ENCODE results near the gene ALDH16A1. TPM values are rescaled to one million over a fixed set of nuclear protein-coding genes. Genes with fewer than 3 reads are reported as not detected.
A peak's percentile ranks its signal among the peaks of the same experiment; 100 is the strongest.

ALDH16A1 gene
- total RNA-seq, 1 donor from 2014 or later = 46.0 TPM

DNA sequence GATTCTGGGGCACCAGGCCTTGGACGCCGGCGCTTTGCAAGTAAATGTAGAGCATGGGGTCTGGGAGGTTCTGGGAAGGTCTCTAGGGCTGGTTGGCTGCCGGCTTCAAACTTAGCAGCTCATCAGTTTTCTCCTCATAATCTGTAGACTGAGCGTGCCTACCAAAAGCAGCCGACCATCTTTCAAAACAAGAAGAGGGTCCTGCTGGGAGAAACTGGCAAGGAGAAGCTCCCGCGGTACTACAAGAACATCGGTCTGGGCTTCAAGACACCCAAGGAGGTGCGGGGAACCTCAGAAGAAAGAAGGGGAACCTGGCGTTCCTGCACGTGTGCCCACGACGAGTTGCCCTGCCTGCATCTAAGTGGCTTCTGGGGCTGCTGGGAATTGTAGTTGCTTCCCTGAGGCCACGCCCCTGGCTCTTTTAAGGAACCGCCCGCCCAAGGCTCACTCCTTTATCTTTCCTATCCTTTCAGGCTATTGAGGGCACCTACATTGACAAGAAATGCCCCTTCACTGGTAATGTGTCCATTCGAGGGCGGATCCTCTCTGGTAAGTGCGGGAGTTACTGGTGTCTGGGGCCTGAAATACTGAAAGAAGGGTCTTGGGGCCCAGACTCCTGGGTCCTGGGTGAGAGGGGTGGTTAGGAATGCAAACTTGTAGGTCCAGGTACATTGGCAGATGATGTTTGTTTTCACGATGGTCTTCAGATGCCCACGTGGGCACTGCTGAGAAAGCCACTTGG is 44.2 kb downstream of the ALDH16A1 start:
- peaks cover 22% of the 10 kb centered on the region for H3K36me3 Mint-ChIP-seq (ENCODE audit: insufficient read depth)
- no peaks in the 10 kb centered on the region for H3K27me3 Mint-ChIP-seq
- no peak for DNase-seq (ENCODE audit: low spot score, unreplicated experiment)
- H3K9me3 Mint-ChIP-seq (ENCODE audit: low read depth) = no peaks in the 10 kb centered on the region
- TF ChIP-seq, protein P1, sequence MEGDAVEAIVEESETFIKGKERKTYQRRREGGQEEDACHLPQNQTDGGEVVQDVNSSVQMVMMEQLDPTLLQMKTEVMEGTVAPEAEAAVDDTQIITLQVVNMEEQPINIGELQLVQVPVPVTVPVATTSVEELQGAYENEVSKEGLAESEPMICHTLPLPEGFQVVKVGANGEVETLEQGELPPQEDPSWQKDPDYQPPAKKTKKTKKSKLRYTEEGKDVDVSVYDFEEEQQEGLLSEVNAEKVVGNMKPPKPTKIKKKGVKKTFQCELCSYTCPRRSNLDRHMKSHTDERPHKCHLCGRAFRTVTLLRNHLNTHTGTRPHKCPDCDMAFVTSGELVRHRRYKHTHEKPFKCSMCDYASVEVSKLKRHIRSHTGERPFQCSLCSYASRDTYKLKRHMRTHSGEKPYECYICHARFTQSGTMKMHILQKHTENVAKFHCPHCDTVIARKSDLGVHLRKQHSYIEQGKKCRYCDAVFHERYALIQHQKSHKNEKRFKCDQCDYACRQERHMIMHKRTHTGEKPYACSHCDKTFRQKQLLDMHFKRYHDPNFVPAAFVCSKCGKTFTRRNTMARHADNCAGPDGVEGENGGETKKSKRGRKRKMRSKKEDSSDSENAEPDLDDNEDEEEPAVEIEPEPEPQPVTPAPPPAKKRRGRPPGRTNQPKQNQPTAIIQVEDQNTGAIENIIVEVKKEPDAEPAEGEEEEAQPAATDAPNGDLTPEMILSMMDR (IDR thresholded peaks at IDR 0.05; ENCODE audit: unreplicated experiment) = no peak
- H3K27ac Mint-ChIP-seq = peak overlapping the region; percentile 95
- peak overlapping the region; percentile 94 for H3K4me3 Mint-ChIP-seq (ENCODE audit: low read depth)
- peaks cover 20% of the 10 kb centered on the region for H3K4me1 Mint-ChIP-seq (ENCODE audit: low read depth)

DNA sequence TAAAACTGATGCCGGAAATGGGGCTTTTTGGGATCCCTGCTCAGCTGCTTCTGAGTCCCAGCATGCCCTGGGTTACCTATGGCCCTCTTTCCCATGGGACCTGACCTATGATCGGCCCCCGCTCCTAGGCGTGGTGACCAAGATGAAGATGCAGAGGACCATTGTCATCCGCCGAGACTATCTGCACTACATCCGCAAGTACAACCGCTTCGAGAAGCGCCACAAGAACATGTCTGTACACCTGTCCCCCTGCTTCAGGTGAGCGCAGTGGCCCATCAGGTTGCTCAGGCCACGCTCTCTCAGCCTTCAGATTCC is 44.7 kb downstream of the ALDH16A1 start:
- TF ChIP-seq, protein P1 (IDR thresholded peaks at IDR 0.05; ENCODE audit: unreplicated experiment) = no peak
- Mint-ChIP-seq H3K4me3 (ENCODE audit: low read depth) (peak overlapping the region; percentile 94), H3K36me3 (ENCODE audit: insufficient read depth) (peaks cover 17% of the 10 kb centered on the region), H3K4me1 (ENCODE audit: low read depth) (peaks cover 20% of the 10 kb centered on the region), H3K27me3 (no peaks in the 10 kb centered on the region), H3K27ac (no peak overlapping the region), H3K9me3 (ENCODE audit: low read depth) (no peaks in the 10 kb centered on the region)
- DNase-seq (ENCODE audit: low spot score, unreplicated experiment) = no peak

DNA sequence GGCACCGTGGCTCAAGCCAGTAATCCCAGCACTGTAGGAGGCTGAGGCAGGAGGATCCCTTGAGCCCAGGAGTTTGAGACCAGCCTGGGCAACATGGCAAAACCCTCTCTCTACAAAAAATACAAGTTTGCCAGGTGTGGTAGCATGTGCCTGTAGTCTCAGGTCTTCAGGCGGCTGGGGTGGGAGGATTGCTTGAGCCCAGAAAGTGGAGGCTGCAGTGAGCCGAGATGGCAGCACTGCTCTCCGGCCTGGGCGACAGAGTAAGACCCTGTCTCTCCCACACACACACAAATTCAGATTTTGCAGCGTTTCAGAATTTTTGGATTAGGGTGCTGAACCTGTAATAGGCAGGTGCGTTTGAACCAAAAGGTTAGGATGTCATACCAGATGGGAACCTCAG is 45.5 kb downstream of the ALDH16A1 start:
- TF ChIP-seq, protein P1 (IDR thresholded peaks at IDR 0.05; ENCODE audit: unreplicated experiment) = no peak
- Mint-ChIP-seq H3K9me3 (ENCODE audit: low read depth) (no peaks in the 10 kb centered on the region), H3K36me3 (ENCODE audit: insufficient read depth) (peaks cover 13% of the 10 kb centered on the region), H3K4me1 (ENCODE audit: low read depth) (peaks cover 24% of the 10 kb centered on the region), H3K27ac (peak overlapping the region; percentile 21), H3K27me3 (no peaks in the 10 kb centered on the region), H3K4me3 (ENCODE audit: low read depth) (no peak overlapping the region)
- no peak for DNase-seq (ENCODE audit: low spot score, unreplicated experiment)

DNA sequence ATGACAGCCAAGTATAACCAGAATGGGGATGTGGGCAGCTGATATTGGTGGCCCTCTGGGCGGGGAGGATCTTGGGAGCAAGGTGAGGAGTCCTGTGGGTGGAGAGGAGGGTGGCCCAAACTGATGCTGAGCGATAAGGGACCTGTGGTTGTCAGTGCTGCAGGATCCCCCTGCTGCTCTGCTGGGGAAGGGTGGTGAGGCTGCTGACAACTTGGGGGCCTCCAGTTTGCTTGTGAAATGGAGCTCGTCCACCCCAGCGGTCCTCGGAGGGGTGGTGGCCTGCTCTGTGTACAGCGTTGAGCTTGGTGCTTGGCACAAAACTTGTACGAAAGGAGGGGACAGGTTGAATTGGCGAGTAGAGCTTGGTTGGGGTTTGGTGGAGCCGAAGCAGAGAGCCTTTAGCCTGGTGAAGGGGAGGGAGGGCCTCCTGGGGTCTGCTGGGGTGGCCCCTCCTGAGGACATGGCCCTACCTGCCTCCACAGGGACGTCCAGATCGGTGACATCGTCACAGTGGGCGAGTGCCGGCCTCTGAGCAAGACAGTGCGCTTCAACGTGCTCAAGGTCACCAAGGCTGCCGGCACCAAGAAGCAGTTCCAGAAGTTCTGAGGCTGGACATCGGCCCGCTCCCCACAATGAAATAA is 46.1 kb downstream of the ALDH16A1 start:
- Mint-ChIP-seq H3K27ac (peak overlapping the region; percentile 34), H3K36me3 (ENCODE audit: insufficient read depth) (peaks cover 13% of the 10 kb centered on the region), H3K27me3 (no peaks in the 10 kb centered on the region), H3K9me3 (ENCODE audit: low read depth) (no peaks in the 10 kb centered on the region), H3K4me3 (ENCODE audit: low read depth) (peak overlapping the region; percentile 7), H3K4me1 (ENCODE audit: low read depth) (peaks cover 24% of the 10 kb centered on the region)
- TF ChIP-seq, protein P1 (IDR thresholded peaks at IDR 0.05; ENCODE audit: unreplicated experiment) = no peak
- DNase-seq (ENCODE audit: low spot score, unreplicated experiment) = no peak

DNA sequence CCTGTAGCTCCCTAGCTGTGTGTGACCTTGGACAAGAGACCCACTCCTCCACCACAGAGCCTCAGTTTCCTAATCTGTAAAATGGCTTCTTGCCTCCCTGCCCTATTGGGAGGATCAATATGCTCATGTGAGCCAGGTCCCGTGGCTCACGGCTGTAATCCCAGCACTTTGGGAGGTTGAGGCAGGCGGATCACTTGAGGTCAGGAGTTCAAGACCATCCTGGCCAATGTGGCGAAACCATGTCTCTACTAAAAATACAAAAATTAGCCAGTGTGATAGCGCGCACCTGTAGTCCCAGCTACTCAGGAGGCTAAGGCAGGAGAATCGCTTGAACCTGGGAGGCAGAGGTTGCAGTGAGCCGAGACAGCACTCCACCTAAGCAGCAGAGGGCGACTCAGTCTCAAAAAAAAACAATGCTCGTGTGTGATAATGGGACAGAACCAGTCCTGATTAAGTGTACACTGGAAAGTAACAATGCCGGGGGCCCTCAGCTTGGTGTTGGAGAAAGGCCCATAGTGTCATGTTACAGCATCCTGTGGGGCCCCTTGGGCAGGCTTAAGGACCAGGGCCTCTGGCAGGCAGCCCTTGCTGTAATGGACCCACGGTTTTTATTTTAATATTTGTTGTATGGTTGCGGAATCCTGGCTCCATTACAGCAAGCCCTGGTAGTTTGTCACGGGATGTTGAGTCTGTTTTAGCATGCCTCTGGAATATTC is 50.0 kb downstream of the ALDH16A1 start:
- Mint-ChIP-seq H3K4me1 (ENCODE audit: low read depth) (peaks cover 14% of the 10 kb centered on the region), H3K27ac (peak overlapping the region; percentile 7), H3K4me3 (ENCODE audit: low read depth) (no peak overlapping the region), H3K27me3 (no peaks in the 10 kb centered on the region), H3K9me3 (ENCODE audit: low read depth) (no peaks in the 10 kb centered on the region), H3K36me3 (ENCODE audit: insufficient read depth) (peaks cover 7% of the 10 kb centered on the region)
- TF ChIP-seq, protein P1 (IDR thresholded peaks at IDR 0.05; ENCODE audit: unreplicated experiment) = peak; percentile 62
- no peak for DNase-seq (ENCODE audit: low spot score, unreplicated experiment)

All from progenitor cell of endocrine pancreas (in vitro differentiated cells).